ENCODE data around the gene SOX30. TPM values are rescaled to one million over a fixed set of nuclear protein-coding genes. Genes with fewer than 3 reads are reported as not detected.

SOX30 gene
- total RNA-seq, 1 donor from 2014 or later, result not detected

- FAIRE-seq (no peak), DNase-seq (ENCODE audit: low read depth) (no peak)
- H3K27me3 ChIP-seq (ENCODE audit: control insufficient read depth, insufficient read depth, low read length), result peaks cover 2% of the 10 kb centered on the region
- H3K36me3 ChIP-seq (ENCODE audit: control insufficient read depth, insufficient read depth, low read length), result no peaks in the 10 kb centered on the region
- H3K4me3 ChIP-seq (ENCODE audit: low read depth, low read length), result no peak overlapping the region
- no peak for TF ChIP-seq CTCF (IDR thresholded peaks at IDR 0.05; ENCODE audit: insufficient read depth, low read length, severe bottlenecking)
These were observed 20.7 kb upstream of the SOX30 start for GRCh38 chr5:157672976-157673375.

- FAIRE-seq (no peak), DNase-seq (ENCODE audit: low read depth) (no peak)
- TF ChIP-seq CTCF (IDR thresholded peaks at IDR 0.05; ENCODE audit: insufficient read depth, low read length, severe bottlenecking), result no peak
- Histone ChIP-seq H3K36me3 (ENCODE audit: control insufficient read depth, insufficient read depth, low read length) (no peaks in the 10 kb centered on the region), H3K27me3 (ENCODE audit: control insufficient read depth, insufficient read depth, low read length) (peaks cover 2% of the 10 kb centered on the region), H3K4me3 (ENCODE audit: low read depth, low read length) (peak overlapping the region; percentile 45)
These were observed 19.5 kb upstream of the SOX30 start for GRCh38 chr5:157671592-157672330.

DNA sequence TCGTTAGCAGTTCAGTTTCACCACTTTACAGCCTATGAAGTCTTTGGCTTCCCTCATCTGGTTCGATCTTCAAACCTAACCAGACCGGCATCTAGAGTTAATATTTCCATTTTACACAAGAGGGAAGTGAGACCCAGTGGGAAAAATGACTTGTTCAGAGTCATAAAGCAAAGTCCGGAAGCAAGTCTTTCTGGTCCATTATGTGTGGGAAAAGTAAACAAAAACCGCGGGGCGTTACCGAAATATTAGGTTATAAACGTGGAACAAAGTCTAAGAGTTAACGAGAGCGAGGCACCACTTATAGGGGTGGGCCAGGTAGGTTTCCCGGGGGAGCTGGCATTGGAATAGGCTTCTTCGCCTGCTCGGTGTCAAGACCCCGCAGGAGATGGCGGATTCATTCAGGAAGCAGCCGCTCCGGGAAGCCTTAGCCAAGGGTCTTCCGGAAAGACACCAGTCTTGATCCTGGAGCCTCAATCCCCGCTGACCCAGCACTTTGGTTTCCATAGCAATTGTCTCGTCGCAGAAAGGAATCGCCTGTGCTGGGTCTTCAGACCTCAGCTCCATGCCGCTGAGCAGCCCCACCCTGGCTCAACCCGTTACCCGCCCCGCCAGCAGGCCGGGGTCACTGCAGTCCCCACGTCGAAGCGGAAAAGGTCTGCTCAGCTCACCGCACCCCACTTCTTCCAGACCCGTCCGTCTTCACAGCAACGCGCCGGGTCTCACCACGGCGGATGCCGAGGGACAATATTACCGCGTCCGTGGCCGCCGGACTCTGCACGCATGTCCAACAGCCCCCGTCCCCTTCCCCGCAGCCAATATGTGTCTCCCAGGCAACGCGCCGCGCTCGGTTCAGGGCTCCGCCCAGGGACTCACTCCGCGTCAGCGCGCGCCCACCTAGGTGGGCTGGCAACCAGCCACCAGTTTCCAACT lies 18.7 kb upstream of the SOX30 start, which contains the start of gene C5orf52:
C5orf52 (plus strand) TSS at position 872 of the 930 bp plus-strand sequence. CDS start 82 bp downstream, outside the sequence.
- FAIRE-seq (no peak), DNase-seq (ENCODE audit: low read depth) (peak; percentile 53)
- no peaks in the 10 kb centered on the region for H3K36me3 ChIP-seq (ENCODE audit: control insufficient read depth, insufficient read depth, low read length)
- peak within 1 kb of the TSS; percentile 45 for H3K4me3 ChIP-seq (ENCODE audit: low read depth, low read length)
- peaks cover 2% of the 10 kb centered on the region for H3K27me3 ChIP-seq (ENCODE audit: control insufficient read depth, insufficient read depth, low read length)
- TF ChIP-seq CTCF (IDR thresholded peaks at IDR 0.05; ENCODE audit: insufficient read depth, low read length, severe bottlenecking), result no peak

DNA sequence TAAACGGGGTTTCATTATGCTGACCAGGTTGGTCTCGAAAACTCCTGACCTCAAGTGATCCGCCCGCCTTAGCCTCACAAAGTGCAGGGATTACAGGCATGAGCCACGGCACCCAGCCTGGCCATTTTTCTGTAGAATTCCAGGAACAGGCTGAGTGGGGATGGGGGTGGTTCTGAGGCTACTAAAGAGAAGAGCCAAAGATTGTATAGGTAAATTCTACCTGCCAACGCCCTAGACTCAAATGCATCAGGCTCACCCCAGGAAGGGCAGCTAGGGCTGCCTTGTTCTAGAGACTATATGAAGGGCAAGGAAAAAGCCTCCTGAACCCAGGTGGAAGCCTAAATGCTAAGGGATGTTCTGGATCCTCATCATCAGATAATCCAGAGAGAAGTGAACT lies 17.5 kb upstream of the SOX30 start:
- no peak for DNase-seq (ENCODE audit: low read depth)

DNA sequence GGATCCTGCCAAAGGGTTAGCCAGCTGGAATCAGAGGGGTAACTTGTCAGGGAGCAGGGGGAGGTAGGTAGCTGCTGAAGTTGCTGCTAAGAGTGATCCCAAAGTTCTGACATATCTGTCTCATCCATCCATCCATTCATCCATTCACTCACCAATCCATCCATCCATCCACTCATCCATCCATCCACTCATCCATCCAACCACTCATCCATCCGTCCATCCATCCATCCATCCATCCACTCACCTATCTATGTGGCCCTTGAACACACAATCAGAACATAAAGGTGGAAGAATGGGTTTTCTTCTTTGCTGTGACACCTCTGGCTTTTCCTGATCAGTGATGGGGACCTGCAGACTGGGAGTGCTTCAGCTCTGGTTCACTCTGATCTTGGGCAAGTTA lies 16.1 kb upstream of the SOX30 start:
- Histone ChIP-seq H3K27me3 (ENCODE audit: control insufficient read depth, insufficient read depth, low read length) (peaks cover 2% of the 10 kb centered on the region), H3K4me3 (ENCODE audit: low read depth, low read length) (no peak overlapping the region), H3K36me3 (ENCODE audit: control insufficient read depth, insufficient read depth, low read length) (no peaks in the 10 kb centered on the region)
- TF ChIP-seq CTCF (IDR thresholded peaks at IDR 0.05; ENCODE audit: insufficient read depth, low read length, severe bottlenecking), result no peak
- no peak for DNase-seq (ENCODE audit: low read depth)
- FAIRE-seq, result no peak

More for the DNA sequence above, 17.5 kb upstream of the SOX30 start:
- no peak for FAIRE-seq
- peaks cover 2% of the 10 kb centered on the region for H3K27me3 ChIP-seq (ENCODE audit: control insufficient read depth, insufficient read depth, low read length)
- H3K4me3 ChIP-seq (ENCODE audit: low read depth, low read length), result no peak overlapping the region
- TF ChIP-seq CTCF (IDR thresholded peaks at IDR 0.05; ENCODE audit: insufficient read depth, low read length, severe bottlenecking), result no peak
- H3K36me3 ChIP-seq (ENCODE audit: control insufficient read depth, insufficient read depth, low read length), result no peaks in the 10 kb centered on the region
